ENCODE data around the gene LDB2. TPM values are rescaled to one million over a fixed set of nuclear protein-coding genes. Genes with fewer than 3 reads are reported as not detected.

The LDB2 gene
- total and polyA plus RNA-seq, 2 experiments from 2014 or later, result 48.6 to 80.1 TPM

DNA sequence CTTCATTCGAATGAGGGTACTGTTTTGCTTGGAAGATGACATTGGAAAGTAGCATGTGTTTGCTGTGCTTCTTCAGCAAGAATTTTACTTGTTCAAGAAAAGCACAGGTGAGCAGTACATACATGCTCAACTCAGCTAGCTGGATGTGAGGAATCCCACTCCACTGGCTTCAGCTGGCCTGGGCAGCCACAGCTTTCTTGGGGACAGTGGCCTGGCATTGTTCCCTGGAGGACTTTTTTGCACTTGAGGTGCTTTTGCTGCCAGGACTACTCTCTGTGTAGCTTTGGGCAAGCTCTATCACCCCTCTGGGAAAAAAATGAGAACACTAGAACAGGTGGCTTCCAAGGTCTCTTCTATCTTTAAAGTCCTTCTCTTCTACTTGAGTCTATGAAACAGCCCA, 184.3 kb downstream of the LDB2 start:
- H4K20me1 ChIP-seq (replicated peaks; ENCODE audit: insufficient read depth), result 0 out of 2 replicates have a peak, but pooled peaks cover 2% of the 10 kb centered on the region
- H3K9me3 Mint-ChIP-seq, result no peaks in the 10 kb centered on the region
- no peaks in the 10 kb centered on the region for H3K27me3 ChIP-seq (ENCODE audit: insufficient read depth)
- no peak for ATAC-seq
- no peak overlapping the region for H3K4me3 ChIP-seq
- H2AFZ ChIP-seq, result no peak overlapping the region
- H3K4me1 Mint-ChIP-seq, result no peaks in the 10 kb centered on the region
- no peaks in the 10 kb centered on the region for H3K36me3 Mint-ChIP-seq (ENCODE audit: low read depth)
- no peak overlapping the region for H3K27ac ChIP-seq (ENCODE audit: low read depth)
- TF ChIP-seq JUNB (IDR thresholded peaks at IDR 0.05; ENCODE audit: unreplicated experiment), result no peak
- no peak for TF ChIP-seq POLR2AphosphoS5 (IDR thresholded peaks at IDR 0.05; ENCODE audit: low read depth)
- TF ChIP-seq, protein P1, sequence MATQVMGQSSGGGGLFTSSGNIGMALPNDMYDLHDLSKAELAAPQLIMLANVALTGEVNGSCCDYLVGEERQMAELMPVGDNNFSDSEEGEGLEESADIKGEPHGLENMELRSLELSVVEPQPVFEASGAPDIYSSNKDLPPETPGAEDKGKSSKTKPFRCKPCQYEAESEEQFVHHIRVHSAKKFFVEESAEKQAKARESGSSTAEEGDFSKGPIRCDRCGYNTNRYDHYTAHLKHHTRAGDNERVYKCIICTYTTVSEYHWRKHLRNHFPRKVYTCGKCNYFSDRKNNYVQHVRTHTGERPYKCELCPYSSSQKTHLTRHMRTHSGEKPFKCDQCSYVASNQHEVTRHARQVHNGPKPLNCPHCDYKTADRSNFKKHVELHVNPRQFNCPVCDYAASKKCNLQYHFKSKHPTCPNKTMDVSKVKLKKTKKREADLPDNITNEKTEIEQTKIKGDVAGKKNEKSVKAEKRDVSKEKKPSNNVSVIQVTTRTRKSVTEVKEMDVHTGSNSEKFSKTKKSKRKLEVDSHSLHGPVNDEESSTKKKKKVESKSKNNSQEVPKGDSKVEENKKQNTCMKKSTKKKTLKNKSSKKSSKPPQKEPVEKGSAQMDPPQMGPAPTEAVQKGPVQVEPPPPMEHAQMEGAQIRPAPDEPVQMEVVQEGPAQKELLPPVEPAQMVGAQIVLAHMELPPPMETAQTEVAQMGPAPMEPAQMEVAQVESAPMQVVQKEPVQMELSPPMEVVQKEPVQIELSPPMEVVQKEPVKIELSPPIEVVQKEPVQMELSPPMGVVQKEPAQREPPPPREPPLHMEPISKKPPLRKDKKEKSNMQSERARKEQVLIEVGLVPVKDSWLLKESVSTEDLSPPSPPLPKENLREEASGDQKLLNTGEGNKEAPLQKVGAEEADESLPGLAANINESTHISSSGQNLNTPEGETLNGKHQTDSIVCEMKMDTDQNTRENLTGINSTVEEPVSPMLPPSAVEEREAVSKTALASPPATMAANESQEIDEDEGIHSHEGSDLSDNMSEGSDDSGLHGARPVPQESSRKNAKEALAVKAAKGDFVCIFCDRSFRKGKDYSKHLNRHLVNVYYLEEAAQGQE (IDR thresholded peaks at IDR 0.05; ENCODE audit: unreplicated experiment), result no peak
- TF ChIP-seq EZH2phosphoT487 (IDR thresholded peaks at IDR 0.05; ENCODE audit: unreplicated experiment), result no peak
- no peak for TF ChIP-seq STAT1 (IDR thresholded peaks at IDR 0.05; ENCODE audit: unreplicated experiment)
- TF ChIP-seq, protein P2, sequence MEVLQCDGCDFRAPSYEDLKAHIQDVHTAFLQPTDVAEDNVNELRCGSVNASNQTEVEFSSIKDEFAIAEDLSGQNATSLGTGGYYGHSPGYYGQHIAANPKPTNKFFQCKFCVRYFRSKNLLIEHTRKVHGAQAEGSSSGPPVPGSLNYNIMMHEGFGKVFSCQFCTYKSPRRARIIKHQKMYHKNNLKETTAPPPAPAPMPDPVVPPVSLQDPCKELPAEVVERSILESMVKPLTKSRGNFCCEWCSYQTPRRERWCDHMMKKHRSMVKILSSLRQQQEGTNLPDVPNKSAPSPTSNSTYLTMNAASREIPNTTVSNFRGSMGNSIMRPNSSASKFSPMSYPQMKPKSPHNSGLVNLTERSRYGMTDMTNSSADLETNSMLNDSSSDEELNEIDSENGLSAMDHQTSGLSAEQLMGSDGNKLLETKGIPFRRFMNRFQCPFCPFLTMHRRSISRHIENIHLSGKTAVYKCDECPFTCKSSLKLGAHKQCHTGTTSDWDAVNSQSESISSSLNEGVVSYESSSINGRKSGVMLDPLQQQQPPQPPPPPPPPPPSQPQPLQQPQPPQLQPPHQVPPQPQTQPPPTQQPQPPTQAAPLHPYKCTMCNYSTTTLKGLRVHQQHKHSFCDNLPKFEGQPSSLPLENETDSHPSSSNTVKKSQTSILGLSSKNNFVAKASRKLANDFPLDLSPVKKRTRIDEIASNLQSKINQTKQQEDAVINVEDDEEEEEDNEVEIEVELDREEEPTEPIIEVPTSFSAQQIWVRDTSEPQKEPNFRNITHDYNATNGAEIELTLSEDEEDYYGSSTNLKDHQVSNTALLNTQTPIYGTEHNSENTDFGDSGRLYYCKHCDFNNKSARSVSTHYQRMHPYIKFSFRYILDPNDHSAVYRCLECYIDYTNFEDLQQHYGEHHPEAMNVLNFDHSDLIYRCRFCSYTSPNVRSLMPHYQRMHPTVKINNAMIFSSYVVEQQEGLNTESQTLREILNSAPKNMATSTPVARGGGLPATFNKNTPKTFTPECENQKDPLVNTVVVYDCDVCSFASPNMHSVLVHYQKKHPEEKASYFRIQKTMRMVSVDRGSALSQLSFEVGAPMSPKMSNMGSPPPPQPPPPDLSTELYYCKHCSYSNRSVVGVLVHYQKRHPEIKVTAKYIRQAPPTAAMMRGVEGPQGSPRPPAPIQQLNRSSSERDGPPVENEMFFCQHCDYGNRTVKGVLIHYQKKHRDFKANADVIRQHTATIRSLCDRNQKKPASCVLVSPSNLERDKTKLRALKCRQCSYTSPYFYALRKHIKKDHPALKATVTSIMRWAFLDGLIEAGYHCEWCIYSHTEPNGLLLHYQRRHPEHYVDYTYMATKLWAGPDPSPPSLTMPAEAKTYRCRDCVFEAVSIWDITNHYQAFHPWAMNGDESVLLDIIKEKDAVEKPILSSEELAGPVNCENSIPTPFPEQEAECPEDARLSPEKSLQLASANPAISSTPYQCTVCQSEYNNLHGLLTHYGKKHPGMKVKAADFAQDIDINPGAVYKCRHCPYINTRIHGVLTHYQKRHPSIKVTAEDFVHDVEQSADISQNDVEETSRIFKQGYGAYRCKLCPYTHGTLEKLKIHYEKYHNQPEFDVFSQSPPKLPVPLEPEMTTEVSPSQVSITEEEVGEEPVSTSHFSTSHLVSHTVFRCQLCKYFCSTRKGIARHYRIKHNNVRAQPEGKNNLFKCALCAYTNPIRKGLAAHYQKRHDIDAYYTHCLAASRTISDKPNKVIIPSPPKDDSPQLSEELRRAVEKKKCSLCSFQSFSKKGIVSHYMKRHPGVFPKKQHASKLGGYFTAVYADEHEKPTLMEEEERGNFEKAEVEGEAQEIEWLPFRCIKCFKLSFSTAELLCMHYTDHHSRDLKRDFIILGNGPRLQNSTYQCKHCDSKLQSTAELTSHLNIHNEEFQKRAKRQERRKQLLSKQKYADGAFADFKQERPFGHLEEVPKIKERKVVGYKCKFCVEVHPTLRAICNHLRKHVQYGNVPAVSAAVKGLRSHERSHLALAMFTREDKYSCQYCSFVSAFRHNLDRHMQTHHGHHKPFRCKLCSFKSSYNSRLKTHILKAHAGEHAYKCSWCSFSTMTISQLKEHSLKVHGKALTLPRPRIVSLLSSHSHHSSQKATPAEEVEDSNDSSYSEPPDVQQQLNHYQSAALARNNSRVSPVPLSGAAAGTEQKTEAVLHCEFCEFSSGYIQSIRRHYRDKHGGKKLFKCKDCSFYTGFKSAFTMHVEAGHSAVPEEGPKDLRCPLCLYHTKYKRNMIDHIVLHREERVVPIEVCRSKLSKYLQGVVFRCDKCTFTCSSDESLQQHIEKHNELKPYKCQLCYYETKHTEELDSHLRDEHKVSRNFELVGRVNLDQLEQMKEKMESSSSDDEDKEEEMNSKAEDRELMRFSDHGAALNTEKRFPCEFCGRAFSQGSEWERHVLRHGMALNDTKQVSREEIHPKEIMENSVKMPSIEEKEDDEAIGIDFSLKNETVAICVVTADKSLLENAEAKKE (CRISPR knock-in tag; IDR thresholded peaks at IDR 0.05), result no peak
- TF ChIP-seq ZNF331 (CRISPR knock-in tag; IDR thresholded peaks at IDR 0.05; ENCODE audit: low read depth), result no peak
- TF ChIP-seq, protein P3, sequence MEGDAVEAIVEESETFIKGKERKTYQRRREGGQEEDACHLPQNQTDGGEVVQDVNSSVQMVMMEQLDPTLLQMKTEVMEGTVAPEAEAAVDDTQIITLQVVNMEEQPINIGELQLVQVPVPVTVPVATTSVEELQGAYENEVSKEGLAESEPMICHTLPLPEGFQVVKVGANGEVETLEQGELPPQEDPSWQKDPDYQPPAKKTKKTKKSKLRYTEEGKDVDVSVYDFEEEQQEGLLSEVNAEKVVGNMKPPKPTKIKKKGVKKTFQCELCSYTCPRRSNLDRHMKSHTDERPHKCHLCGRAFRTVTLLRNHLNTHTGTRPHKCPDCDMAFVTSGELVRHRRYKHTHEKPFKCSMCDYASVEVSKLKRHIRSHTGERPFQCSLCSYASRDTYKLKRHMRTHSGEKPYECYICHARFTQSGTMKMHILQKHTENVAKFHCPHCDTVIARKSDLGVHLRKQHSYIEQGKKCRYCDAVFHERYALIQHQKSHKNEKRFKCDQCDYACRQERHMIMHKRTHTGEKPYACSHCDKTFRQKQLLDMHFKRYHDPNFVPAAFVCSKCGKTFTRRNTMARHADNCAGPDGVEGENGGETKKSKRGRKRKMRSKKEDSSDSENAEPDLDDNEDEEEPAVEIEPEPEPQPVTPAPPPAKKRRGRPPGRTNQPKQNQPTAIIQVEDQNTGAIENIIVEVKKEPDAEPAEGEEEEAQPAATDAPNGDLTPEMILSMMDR (conservative IDR thresholded peaks at IDR 0.05; ENCODE audit: low read depth in 2 of 2), result no peak
- TF ChIP-seq EZH2 (IDR thresholded peaks at IDR 0.05; ENCODE audit: low read depth, unreplicated experiment), result no peak
- no peak for TF ChIP-seq ETS1 (IDR thresholded peaks at IDR 0.05)
- no peak for TF ChIP-seq CREB1 (CRISPR knock-in tag; IDR thresholded peaks at IDR 0.05; ENCODE audit: low read depth)
- no peak for TF ChIP-seq NANOG (IDR thresholded peaks at IDR 0.05; ENCODE audit: borderline replicate concordance)
- no peak for TF ChIP-seq ZNF114 (CRISPR knock-in tag; IDR thresholded peaks at IDR 0.05)
- H3K4me3 Mint-ChIP-seq, result no peak overlapping the region
- H3K9me2 ChIP-seq (ENCODE audit: insufficient read depth), result 0 out of 2 replicates have a peak, but pooled peaks cover 3% of the 10 kb centered on the region
- H3K36me3 ChIP-seq (ENCODE audit: insufficient read depth), result no peaks in the 10 kb centered on the region
- no peaks in the 10 kb centered on the region; the same call in 1 of the 2 replicates for H3K79me2 ChIP-seq (replicated peaks; ENCODE audit: insufficient read depth)
- no peak overlapping the region for H3K4me2 ChIP-seq
- no peak for DNase-seq (ENCODE audit: low spot score)
- H3K27ac Mint-ChIP-seq, result no peak overlapping the region
- H3F3A ChIP-seq (replicated peaks; ENCODE audit: low read depth), result no peaks in the 10 kb centered on the region
- H3K4me1 ChIP-seq (ENCODE audit: insufficient read depth), result no peaks in the 10 kb centered on the region
- H3K27me3 Mint-ChIP-seq (ENCODE audit: insufficient read depth, low read depth, poor library complexity), result no peaks in the 10 kb centered on the region
